HG02981 (cell line): ENCODE results near the gene ALDH1A1.

Source experiments
- ATAC-seq: cut with Tn5 transposase; IDR thresholded peaks from one replicate; pipeline ENCODE4 v1.9.1; 2021; ENCODE audit warnings: mild to moderate bottlenecking, moderate library complexity; ENCODE audit not compliant: unreplicated experiment

ALDH1A1 gene

GRCh38 chr9:72952914-72953313 lies at the start of gene ALDH1A1:
Gene ALDH1A1 (minus strand): TSS chr9:72953053. CDS start chr9:72953000, 53 bp downstream.
- ATAC-seq = no peak

- ATAC-seq = no peak
Observed at GRCh38 chr9:73001860-73002259, 49.0 kb upstream of the ALDH1A1 start.

GRCh38 chr9:72998363-72998762 lies 45.5 kb upstream of the ALDH1A1 start:
- ATAC-seq = no peak

- ATAC-seq = no peak
Observed at GRCh38 chr9:72997387-72997995, 44.6 kb upstream of the ALDH1A1 start.

- ATAC-seq = no peak
Observed at GRCh38 chr9:72996684-72997314, 43.9 kb upstream of the ALDH1A1 start.

GRCh38 chr9:72996114-72996513 lies 43.3 kb upstream of the ALDH1A1 start:
- ATAC-seq = no peak

- ATAC-seq = no peak
Observed at GRCh38 chr9:72995131-72996024, 42.5 kb upstream of the ALDH1A1 start.

- no peak for ATAC-seq
Observed at GRCh38 chr9:72991772-72992171, 38.9 kb upstream of the ALDH1A1 start.

- ATAC-seq = no peak
Observed at GRCh38 chr9:72990397-72991182, 37.7 kb upstream of the ALDH1A1 start.

GRCh38 chr9:72986522-72987116 lies 33.8 kb upstream of the ALDH1A1 start:
- no peak for ATAC-seq

- ATAC-seq = no peak
Observed at GRCh38 chr9:72985746-72986145, 32.9 kb upstream of the ALDH1A1 start.

- ATAC-seq = no peak
Observed at GRCh38 chr9:72984991-72985390, 32.1 kb upstream of the ALDH1A1 start.

- no peak for ATAC-seq
Observed at GRCh38 chr9:72984226-72984947, 31.5 kb upstream of the ALDH1A1 start.

GRCh38 chr9:72983512-72984225 lies 30.8 kb upstream of the ALDH1A1 start:
- ATAC-seq = no peak

GRCh38 chr9:72983056-72983455 lies 30.2 kb upstream of the ALDH1A1 start:
- ATAC-seq = no peak

- ATAC-seq = no peak
Observed at GRCh38 chr9:72982146-72982799, 29.4 kb upstream of the ALDH1A1 start.

GRCh38 chr9:72981433-72981832 lies 28.6 kb upstream of the ALDH1A1 start:
- ATAC-seq = no peak

- no peak for ATAC-seq
Observed at GRCh38 chr9:72980600-72981265, 27.9 kb upstream of the ALDH1A1 start.
